Measurements from ENCODE around the gene PRDM11.

Gene PRDM11

GRCh38 chr11:45270946-45271716 is 124.7 kb downstream of the PRDM11 start:
- no peak for DNase-seq

- no peak for DNase-seq
Measured at GRCh38 chr11:45272701-45273100, 126.3 kb downstream of the PRDM11 start.

- no peak for DNase-seq
Measured at GRCh38 chr11:45273509-45273908, 127.1 kb downstream of the PRDM11 start.

- DNase-seq = no peak
Measured at GRCh38 chr11:45274206-45274605, 127.8 kb downstream of the PRDM11 start.

GRCh38 chr11:45275828-45276227 is 129.4 kb downstream of the PRDM11 start:
- DNase-seq = no peak

- DNase-seq = no peak
Measured at GRCh38 chr11:45278714-45279113, 132.3 kb downstream of the PRDM11 start.

- DNase-seq = no peak
Measured at GRCh38 chr11:45279645-45280044, 133.2 kb downstream of the PRDM11 start.

GRCh38 chr11:45280449-45280848 is 134.0 kb downstream of the PRDM11 start:
- no peak for DNase-seq

GRCh38 chr11:45282081-45282480 is 135.6 kb downstream of the PRDM11 start:
- peak; percentile 23 for DNase-seq

All from retina (tissue), 1 donor.